GM23338 (cell line): ENCODE data around the gene RNF11. TPM values are rescaled to one million over a fixed set of nuclear protein-coding genes. Genes with fewer than 3 reads are reported as not detected.
A peak's percentile ranks its signal among the peaks of the same experiment; 100 is the strongest.
"Not testable (repeated sequence)": the region's sequence is repeated elsewhere in the genome, so short reads cannot be mapped to it uniquely, and the experiment has no call there.

ENCODE experiments used
- ATAC-seq: fragments of 200-7000 bp; cut with Tn5 transposase; 3 replicates; pipeline ENCODE4 v1.9.1; 2020
- DNase-seq: peaks from one replicate; pipeline ENCODE4 v3.0.0-alpha.2; 2015; ENCODE audit warnings: low spot score
- H2AFZ ChIP-seq: fragments of 200-600 bp; sonication (generic); 2 replicates; pipeline ENCODE4 v1.8.0; 2016; ENCODE audit warnings: antibody characterized with exemption, mild to moderate bottlenecking, moderate library complexity
- H3F3A ChIP-seq: fragments of 200-600 bp; sonication (generic); replicated peaks from 2 replicates; pipeline ENCODE4 v1.8.0; 2017; ENCODE audit warnings: antibody characterized with exemption, mixed run types, low read depth
- H3K27ac ChIP-seq: fragments of 200-600 bp; sonication (generic); 2 replicates; pipeline ENCODE4 v1.6.1; 2016; ENCODE audit warnings: low read depth
- H3K27me3 ChIP-seq: fragments of 200-600 bp; sonication (generic); 2 replicates; pipeline ENCODE4 v1.8.0; 2016; ENCODE audit warnings: mild to moderate bottlenecking, mixed run types, moderate library complexity; ENCODE audit not compliant: insufficient read depth
- H3K36me3 ChIP-seq: fragments of 200-600 bp; sonication (generic); 2 replicates; pipeline ENCODE4 v1.8.0; 2016; ENCODE audit warnings: mild to moderate bottlenecking; ENCODE audit not compliant: insufficient read depth
- H3K4me1 ChIP-seq: fragments of 200-600 bp; sonication (generic); 2 replicates; pipeline ENCODE4 v1.8.0; 2016; ENCODE audit warnings: mild to moderate bottlenecking, moderate library complexity; ENCODE audit not compliant: insufficient read depth
- H3K4me2 ChIP-seq: fragments of 200-600 bp; sonication (generic); 2 replicates; pipeline ENCODE4 v1.7.1; 2017; ENCODE audit warnings: mixed run types
- H3K4me3 ChIP-seq: fragments of 200-600 bp; sonication (generic); 2 replicates; pipeline ENCODE4 v1.6.1; 2016; ENCODE audit warnings: mixed run types
- H3K79me2 ChIP-seq: fragments of 200-600 bp; sonication (generic); replicated peaks from 2 replicates; pipeline ENCODE4 v1.8.0; 2017; ENCODE audit warnings: mild to moderate bottlenecking; ENCODE audit not compliant: insufficient read depth
- H3K9me2 ChIP-seq: fragments of 200-600 bp; sonication (generic); 2 replicates; pipeline ENCODE4 v1.8.0; 2017; ENCODE audit not compliant: insufficient read depth
- H4K20me1 ChIP-seq: fragments of 200-600 bp; sonication (generic); replicated peaks from 2 replicates; pipeline ENCODE4 v1.8.0; 2017; ENCODE audit warnings: mild to moderate bottlenecking; ENCODE audit not compliant: insufficient read depth
- H3K27ac Mint-ChIP-seq: 2 replicates; pipeline ENCODE4 v1.8.0; 2020; ENCODE audit warnings: inconsistent platforms, mild to moderate bottlenecking, moderate library complexity, mixed read lengths
- H3K27me3 Mint-ChIP-seq: 3 replicates; pipeline ENCODE4 v1.8.0; 2022; ENCODE audit warnings: low read depth, mild to moderate bottlenecking, moderate library complexity, mixed read lengths, inconsistent platforms; ENCODE audit not compliant: insufficient read depth, poor library complexity
- H3K36me3 Mint-ChIP-seq: 3 replicates; pipeline ENCODE4 v1.8.0; 2021; ENCODE audit warnings: low read depth, mild to moderate bottlenecking, inconsistent platforms, moderate library complexity, mixed read lengths
- H3K4me1 Mint-ChIP-seq: 3 replicates; pipeline ENCODE4 v1.8.0; 2020; ENCODE audit warnings: mild to moderate bottlenecking, inconsistent platforms, mixed read lengths
- H3K4me3 Mint-ChIP-seq: 3 replicates; pipeline ENCODE4 v1.8.0; 2021; ENCODE audit warnings: moderate library complexity, mild to moderate bottlenecking, inconsistent platforms, mixed read lengths
- H3K9me3 Mint-ChIP-seq: 3 replicates; pipeline ENCODE4 v1.8.0; 2020; ENCODE audit warnings: moderate library complexity, mild to moderate bottlenecking, inconsistent platforms, mixed read lengths
- EZH2 ChIP-seq: fragments of 200-600 bp; sonication (generic); IDR thresholded peaks from one replicate; pipeline ENCODE4 v1.8.0; 2017; ENCODE audit warnings: antibody characterized with exemption, mild to moderate bottlenecking, low read depth; ENCODE audit not compliant: unreplicated experiment
- JUNB ChIP-seq: IDR thresholded peaks from one replicate; pipeline ENCODE4 v1.6.1; 2016; ENCODE audit warnings: antibody characterized with exemption; ENCODE audit not compliant: unreplicated experiment
- NANOG ChIP-seq: IDR thresholded peaks from 2 replicates; pipeline ENCODE4 v1.6.1; 2016; ENCODE audit warnings: antibody characterized with exemption, borderline replicate concordance
- ZNF114 ChIP-seq: fragments of 250-450 bp; sonication (Bioruptor Pico); IDR thresholded peaks from 2 replicates; pipeline ENCODE4 v1.5.0; 2020; ENCODE audit warnings: mild to moderate bottlenecking, moderate library complexity
- polyA plus RNA-seq: library from polyadenylated mRNA; unstranded; fragments of >200 nt; fragmentation: Nextera tagmentation; extraction: Ambion mirVana; gene quantifications from 2 replicates; pipeline ENCODE4 v1.2.1, GENCODE V29; 2016
- total RNA-seq: library from RNA; depleted of rRNA; stranded (reverse); fragments of >200 nt; shearing (Covaris generic); gene quantifications from 2 replicates; pipeline ENCODE4 v1.2.3, GENCODE V29; 2014
- TF ChIP-seq, protein P1 (sequence below): IDR thresholded peaks from 2 replicates; pipeline ENCODE4 v1.6.1; 2016; ENCODE audit warnings: antibody characterized with exemption
- TF ChIP-seq, protein P2 (sequence below), 2 experiments: fragments of 200-600 bp in 1 of 2; sonication (generic) in 1 of 2; conservative IDR thresholded peaks; 2 replicates each; pipeline versions ENCODE4 v1.5.1 to v1.6.1; 2016 to 2017; ENCODE audit warnings: antibody characterized with exemption in 2 of 2, low read depth in 2 of 2, mild to moderate bottlenecking in 2 of 2, moderate library complexity in 1 of 2

The RNF11 gene
- total and polyA plus RNA-seq, 2 experiments from 2014 or later = 22.3 to 43.0 TPM

DNA sequence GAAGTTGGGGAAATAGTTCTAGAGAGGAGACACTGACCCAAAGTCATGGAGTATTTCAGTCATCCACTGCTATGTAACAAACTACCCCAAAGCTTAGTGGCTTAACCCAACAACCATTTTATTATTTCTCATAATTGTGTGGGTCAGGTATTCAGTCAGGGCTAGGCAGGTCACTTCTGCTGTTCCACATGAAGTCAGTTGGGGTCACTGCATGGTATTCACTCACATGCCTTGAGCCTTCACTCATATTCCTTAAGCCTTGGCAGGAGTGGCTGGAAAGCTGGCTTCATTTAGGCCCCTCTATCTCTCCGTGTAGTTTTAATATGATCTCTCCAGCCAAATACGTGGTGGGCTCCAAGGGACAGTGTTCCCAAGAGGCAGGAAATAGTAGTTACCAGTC, 17.5 kb upstream of the RNF11 start:
- peaks cover 5% of the 10 kb centered on the region for H3K27me3 Mint-ChIP-seq
- H3K9me3 Mint-ChIP-seq = no peaks in the 10 kb centered on the region
- Histone ChIP-seq H3K27ac (no peak overlapping the region), H2AFZ (no peak overlapping the region; the same call in 1 of the 2 replicates), H3K4me3 (no peak overlapping the region), H3K27me3 (no peaks in the 10 kb centered on the region), H3K36me3 (no peaks in the 10 kb centered on the region), H3F3A (no peaks in the 10 kb centered on the region), H3K79me2 (no peaks in the 10 kb centered on the region), H3K9me2 (no peaks in the 10 kb centered on the region), H4K20me1 (no peaks in the 10 kb centered on the region), H3K4me1 (no peaks in the 10 kb centered on the region), H3K4me2 (no peak overlapping the region)
- H3K4me1 Mint-ChIP-seq = peaks cover 3% of the 10 kb centered on the region; the same call in 2 of the 3 replicates
- TF ChIP-seq, protein P1, sequence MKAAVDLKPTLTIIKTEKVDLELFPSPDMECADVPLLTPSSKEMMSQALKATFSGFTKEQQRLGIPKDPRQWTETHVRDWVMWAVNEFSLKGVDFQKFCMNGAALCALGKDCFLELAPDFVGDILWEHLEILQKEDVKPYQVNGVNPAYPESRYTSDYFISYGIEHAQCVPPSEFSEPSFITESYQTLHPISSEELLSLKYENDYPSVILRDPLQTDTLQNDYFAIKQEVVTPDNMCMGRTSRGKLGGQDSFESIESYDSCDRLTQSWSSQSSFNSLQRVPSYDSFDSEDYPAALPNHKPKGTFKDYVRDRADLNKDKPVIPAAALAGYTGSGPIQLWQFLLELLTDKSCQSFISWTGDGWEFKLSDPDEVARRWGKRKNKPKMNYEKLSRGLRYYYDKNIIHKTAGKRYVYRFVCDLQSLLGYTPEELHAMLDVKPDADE = no peak
- TF ChIP-seq, protein P2, sequence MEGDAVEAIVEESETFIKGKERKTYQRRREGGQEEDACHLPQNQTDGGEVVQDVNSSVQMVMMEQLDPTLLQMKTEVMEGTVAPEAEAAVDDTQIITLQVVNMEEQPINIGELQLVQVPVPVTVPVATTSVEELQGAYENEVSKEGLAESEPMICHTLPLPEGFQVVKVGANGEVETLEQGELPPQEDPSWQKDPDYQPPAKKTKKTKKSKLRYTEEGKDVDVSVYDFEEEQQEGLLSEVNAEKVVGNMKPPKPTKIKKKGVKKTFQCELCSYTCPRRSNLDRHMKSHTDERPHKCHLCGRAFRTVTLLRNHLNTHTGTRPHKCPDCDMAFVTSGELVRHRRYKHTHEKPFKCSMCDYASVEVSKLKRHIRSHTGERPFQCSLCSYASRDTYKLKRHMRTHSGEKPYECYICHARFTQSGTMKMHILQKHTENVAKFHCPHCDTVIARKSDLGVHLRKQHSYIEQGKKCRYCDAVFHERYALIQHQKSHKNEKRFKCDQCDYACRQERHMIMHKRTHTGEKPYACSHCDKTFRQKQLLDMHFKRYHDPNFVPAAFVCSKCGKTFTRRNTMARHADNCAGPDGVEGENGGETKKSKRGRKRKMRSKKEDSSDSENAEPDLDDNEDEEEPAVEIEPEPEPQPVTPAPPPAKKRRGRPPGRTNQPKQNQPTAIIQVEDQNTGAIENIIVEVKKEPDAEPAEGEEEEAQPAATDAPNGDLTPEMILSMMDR (conservative IDR thresholded peaks at IDR 0.05; ENCODE audit: low read depth in 2 of 2) = peak in 1 of 2 experiments; percentile 41; a peak in 2 of 4 replicates
- ATAC-seq = peak; percentile 51; the same call in 2 of the 3 replicates
- H3K36me3 Mint-ChIP-seq = no peaks in the 10 kb centered on the region
- H3K27ac Mint-ChIP-seq = no peak overlapping the region
- no peak for DNase-seq
- no peak overlapping the region for H3K4me3 Mint-ChIP-seq

DNA sequence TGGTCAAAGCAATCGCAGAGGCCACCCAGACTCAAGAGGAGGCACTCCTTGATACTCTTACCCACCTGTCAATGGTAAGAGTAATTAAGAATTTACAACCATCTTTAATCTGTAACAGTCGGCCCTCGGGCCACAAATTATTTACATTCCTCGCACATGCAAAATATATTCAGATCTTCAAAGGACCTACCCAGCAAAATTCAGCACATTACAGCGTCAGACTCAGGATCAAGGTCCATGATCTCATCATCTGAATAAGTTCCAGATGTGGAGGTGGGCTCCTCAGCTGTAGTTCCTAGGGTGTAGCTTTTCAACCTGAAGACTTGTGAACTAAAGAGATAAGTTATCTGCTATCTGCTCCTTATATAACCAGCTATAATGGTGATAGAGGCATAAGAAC, 17.1 kb upstream of the RNF11 start:
- ATAC-seq = no peak
- no peaks in the 10 kb centered on the region for H3K9me3 Mint-ChIP-seq

DNA sequence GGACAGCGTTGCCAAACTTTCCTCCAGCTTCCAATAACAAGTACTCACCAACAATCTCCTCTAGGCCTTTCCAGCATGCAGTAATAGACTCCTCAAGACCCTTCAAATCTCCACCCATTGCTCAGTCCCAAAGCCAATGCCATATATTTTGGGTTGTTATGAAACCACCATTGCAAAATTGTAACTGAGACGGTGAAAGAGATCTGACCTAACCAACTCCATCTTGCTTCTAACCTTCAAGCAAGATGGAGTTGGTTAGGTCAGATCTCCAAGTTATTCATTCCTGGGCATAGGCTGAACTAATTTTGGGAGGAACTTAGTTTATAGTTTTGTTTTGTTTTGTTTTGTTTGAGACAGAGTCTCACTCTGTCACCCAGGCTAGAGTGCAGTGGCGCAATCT, 14.5 kb upstream of the RNF11 start:
- H3K4me3 Mint-ChIP-seq, H3K4me1 Mint-ChIP-seq, H3K27ac Mint-ChIP-seq, H4K20me1 ChIP-seq, H3K9me3 Mint-ChIP-seq, H3K4me2 ChIP-seq, DNase-seq, H3K36me3 ChIP-seq, H3F3A ChIP-seq, H3K27me3 Mint-ChIP-seq, ATAC-seq, H3K79me2 ChIP-seq, H2AFZ ChIP-seq, H3K27me3 ChIP-seq, H3K36me3 Mint-ChIP-seq, H3K9me2 ChIP-seq, H3K4me1 ChIP-seq, H3K27ac ChIP-seq, H3K4me3 ChIP-seq: not testable (repeated sequence)

More for the DNA sequence above, 17.1 kb upstream of the RNF11 start:
- no peak for TF ChIP-seq EZH2
- TF ChIP-seq JUNB = no peak
- no peak for TF ChIP-seq ZNF114 (CRISPR knock-in tag)
- TF ChIP-seq, protein P2 (conservative IDR thresholded peaks at IDR 0.05; ENCODE audit: low read depth in 2 of 2) = no peak
- no peak for TF ChIP-seq NANOG
- H3F3A ChIP-seq = no peaks in the 10 kb centered on the region
- H3K4me3 Mint-ChIP-seq = no peak overlapping the region
- no peak overlapping the region; the same call in 1 of the 2 replicates for H2AFZ ChIP-seq
- H3K36me3 ChIP-seq = no peaks in the 10 kb centered on the region
- no peaks in the 10 kb centered on the region for H3K36me3 Mint-ChIP-seq
- no peak for DNase-seq
- peaks cover 3% of the 10 kb centered on the region; the same call in 2 of the 3 replicates for H3K4me1 Mint-ChIP-seq
- no peaks in the 10 kb centered on the region for H3K4me1 ChIP-seq
- no peaks in the 10 kb centered on the region for H4K20me1 ChIP-seq
- H3K4me2 ChIP-seq = no peak overlapping the region
- H3K27me3 Mint-ChIP-seq = peaks cover 4% of the 10 kb centered on the region
- H3K4me3 ChIP-seq = no peak overlapping the region
- H3K27ac ChIP-seq = no peak overlapping the region
- no peaks in the 10 kb centered on the region for H3K79me2 ChIP-seq
- no peaks in the 10 kb centered on the region for H3K27me3 ChIP-seq
- no peak overlapping the region for H3K27ac Mint-ChIP-seq
- H3K9me2 ChIP-seq = no peaks in the 10 kb centered on the region
